ENCODE data around the gene CD9. TPM values are rescaled to one million over a fixed set of nuclear protein-coding genes. Genes with fewer than 3 reads are reported as not detected.
A peak's percentile ranks its signal among the peaks of the same experiment; 100 is the strongest.

Gene CD9
- total RNA-seq, 1 donor from 2014 or later = 241 TPM

DNA sequence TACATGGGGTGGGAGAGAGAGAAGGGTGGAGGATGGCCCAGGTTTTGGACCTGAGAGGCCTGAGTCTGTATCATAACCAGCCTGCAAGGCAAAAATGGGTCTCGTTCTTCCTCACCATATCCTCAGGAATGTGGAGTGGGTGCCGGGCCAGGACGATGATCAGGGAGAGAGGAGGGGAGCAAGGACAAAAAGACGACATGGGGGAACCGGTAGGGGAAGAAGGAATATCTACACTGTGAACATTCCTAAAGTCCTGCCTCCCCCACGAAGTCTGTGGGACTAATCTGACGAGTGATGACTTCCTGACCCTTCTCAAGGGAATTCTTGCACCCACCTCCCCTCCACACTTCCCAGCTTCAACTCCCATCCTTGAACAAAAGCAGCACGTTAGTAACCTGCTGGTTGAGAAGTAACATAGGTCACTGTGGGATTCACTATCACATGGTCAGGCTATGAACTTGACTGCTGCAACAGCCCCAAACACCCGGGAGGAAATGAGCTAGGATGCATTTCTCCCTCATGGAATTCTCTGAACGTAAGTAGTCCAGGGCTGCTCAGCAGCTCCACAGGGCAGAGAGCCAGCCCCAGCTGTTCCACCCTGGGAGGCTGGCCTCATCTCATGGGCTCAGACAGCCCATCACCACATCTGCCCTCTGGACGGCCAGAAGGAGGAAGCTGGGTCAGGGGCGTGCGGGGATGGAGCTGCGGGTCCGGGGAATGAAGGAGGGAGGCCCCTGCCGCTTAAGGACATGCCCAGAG, 38.9 kb upstream of the CD9 start:
- no peak for DNase-seq (ENCODE audit: low read depth)
- H3K36me3 ChIP-seq (ENCODE audit: control insufficient read depth, insufficient read depth, low read length) = no peaks in the 10 kb centered on the region
- TF ChIP-seq CTCF (IDR thresholded peaks at IDR 0.05; ENCODE audit: insufficient read depth, low read length, poor library complexity, severe bottlenecking) = no peak
- H3K27me3 ChIP-seq (ENCODE audit: control insufficient read depth, insufficient read depth, low read length) = no peaks in the 10 kb centered on the region
- H3K4me3 ChIP-seq (ENCODE audit: low read depth, low read length) = no peak overlapping the region

DNA sequence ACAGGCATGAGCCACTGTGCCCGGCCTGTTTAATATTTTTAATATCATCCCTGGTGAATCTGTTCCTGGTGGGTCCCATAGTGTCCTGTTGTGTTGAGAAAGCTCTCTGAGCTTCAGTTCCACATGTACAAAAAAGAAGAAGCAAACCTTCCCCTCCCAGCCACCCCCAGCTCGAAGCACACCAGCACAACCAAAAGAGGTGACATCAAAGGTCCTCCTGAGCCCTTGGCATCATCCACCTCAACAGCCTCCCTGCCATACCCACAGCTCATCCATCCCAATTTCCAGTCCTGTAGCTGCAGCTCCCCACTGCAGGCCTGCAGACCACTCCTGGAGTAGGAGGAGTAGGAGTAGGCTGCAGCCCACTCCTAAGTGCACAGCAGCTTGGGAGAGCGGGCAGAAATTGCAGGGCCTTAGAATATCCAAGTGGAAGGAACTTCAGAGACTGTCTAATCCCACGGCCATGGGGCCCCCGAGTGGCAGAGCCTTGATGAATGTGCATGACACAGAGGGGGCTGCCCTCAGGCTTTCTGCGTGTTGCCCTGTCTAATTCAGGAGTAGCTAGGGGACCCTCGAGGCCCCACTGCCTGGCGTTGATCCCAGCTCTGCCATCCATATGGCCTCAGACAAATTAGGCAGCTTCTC, 36.7 kb upstream of the CD9 start:
- H3K4me3 ChIP-seq (ENCODE audit: low read depth, low read length) = no peak overlapping the region
- no peaks in the 10 kb centered on the region for H3K36me3 ChIP-seq (ENCODE audit: control insufficient read depth, insufficient read depth, low read length)
- no peaks in the 10 kb centered on the region for H3K27me3 ChIP-seq (ENCODE audit: control insufficient read depth, insufficient read depth, low read length)
- DNase-seq (ENCODE audit: low read depth) = no peak
- TF ChIP-seq CTCF (IDR thresholded peaks at IDR 0.05; ENCODE audit: insufficient read depth, low read length, poor library complexity, severe bottlenecking) = no peak

DNA sequence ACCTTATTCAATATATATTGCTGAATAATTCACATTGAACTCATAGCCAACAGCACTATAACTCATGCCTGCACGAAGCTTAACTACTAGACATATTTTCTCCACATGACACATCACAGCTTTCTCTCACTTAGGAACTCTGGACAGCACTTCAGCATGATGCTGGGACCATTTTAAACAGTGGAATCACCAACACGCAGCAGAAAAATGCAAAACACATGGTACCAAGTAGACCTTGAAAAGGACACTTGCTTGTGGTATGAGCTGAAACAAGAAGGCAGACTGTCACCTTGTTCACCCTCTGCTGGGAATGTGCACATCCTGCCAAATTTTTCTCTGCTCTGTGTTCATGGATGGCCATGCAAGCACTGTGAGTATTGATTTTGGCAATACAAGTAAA, 34.8 kb upstream of the CD9 start:
- TF ChIP-seq CTCF (IDR thresholded peaks at IDR 0.05; ENCODE audit: insufficient read depth, low read length, poor library complexity, severe bottlenecking) = no peak
- no peak for DNase-seq (ENCODE audit: low read depth)
- H3K4me3 ChIP-seq (ENCODE audit: low read depth, low read length) = no peak overlapping the region
- H3K36me3 ChIP-seq (ENCODE audit: control insufficient read depth, insufficient read depth, low read length) = no peaks in the 10 kb centered on the region
- no peaks in the 10 kb centered on the region for H3K27me3 ChIP-seq (ENCODE audit: control insufficient read depth, insufficient read depth, low read length)

DNA sequence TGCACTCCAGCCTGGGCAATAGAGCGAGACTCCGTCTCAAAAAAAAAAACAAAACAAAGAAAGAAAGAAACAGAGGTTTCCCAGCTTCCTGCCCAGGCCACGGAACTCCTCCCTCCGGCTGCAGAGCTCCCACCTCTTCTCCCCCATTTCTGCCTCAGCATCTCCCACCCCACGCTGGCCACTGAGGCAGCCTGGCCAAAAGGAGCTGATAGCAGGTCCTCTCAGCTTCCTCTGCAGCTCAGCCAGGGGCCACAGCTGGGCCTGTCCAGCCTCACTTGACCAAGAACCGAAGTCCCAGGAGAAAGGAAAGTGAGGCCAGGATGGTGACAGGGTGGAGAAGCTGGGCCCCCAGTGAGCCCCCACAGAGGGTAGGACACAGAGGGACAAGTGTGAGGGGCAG, 33.4 kb upstream of the CD9 start:
- TF ChIP-seq CTCF (IDR thresholded peaks at IDR 0.05; ENCODE audit: insufficient read depth, low read length, poor library complexity, severe bottlenecking) = no peak
- Histone ChIP-seq H3K4me3 (ENCODE audit: low read depth, low read length) (no peak overlapping the region), H3K36me3 (ENCODE audit: control insufficient read depth, insufficient read depth, low read length) (no peaks in the 10 kb centered on the region), H3K27me3 (ENCODE audit: control insufficient read depth, insufficient read depth, low read length) (no peaks in the 10 kb centered on the region)
- DNase-seq (ENCODE audit: low read depth) = no peak

DNA sequence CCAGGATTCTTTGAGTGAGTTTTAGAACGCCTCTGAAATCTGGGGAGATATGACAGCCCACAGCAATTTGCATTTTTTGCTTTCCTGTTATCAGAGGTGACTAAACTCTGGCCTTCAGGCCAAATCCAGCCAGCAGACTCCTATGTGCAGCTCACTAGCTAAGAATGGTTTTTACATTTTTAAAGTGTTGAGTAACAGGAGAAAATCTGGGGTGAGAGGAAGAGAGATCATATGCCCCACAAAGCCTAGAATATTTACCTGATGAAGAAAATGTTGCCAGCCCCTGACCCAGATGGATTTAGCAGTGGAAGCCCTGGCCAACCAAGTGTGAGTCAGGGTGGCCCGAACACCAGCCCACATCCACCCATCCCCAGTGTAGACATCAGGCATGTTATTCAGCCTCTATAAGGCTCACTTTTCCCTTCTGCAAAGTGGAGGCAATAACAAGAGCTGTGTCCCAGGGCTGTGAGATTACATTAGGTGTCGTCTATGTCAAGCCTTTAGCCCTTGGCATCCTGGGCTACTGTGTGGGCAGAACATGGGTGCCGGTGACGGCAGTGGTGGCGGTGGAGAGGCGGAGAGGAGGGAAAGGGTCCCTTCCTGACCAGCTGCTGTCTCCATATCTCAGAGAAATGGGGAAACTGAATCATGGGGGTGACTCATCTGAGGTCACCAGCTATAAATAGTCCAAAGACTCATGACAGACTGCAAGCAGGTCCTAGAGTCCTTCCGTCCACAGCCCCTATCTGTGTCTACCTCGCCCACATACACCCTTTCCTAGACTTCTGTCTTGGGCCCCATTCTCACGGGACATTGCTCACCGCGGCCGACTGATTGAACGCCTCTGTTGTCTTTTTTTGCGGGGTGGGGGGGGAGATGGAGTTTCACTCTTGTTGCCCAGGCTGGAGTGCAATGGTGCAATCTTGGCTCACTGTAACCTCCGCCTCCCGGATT, 32.6 kb upstream of the CD9 start:
- no peaks in the 10 kb centered on the region for H3K27me3 ChIP-seq (ENCODE audit: control insufficient read depth, insufficient read depth, low read length)
- H3K4me3 ChIP-seq (ENCODE audit: low read depth, low read length) = no peak overlapping the region
- DNase-seq (ENCODE audit: low read depth) = peak; percentile 86
- H3K36me3 ChIP-seq (ENCODE audit: control insufficient read depth, insufficient read depth, low read length) = no peaks in the 10 kb centered on the region
- no peak for TF ChIP-seq CTCF (IDR thresholded peaks at IDR 0.05; ENCODE audit: insufficient read depth, low read length, poor library complexity, severe bottlenecking)
